Measurements from ENCODE around the gene MIX23.

MIX23 gene

GRCh38 chr3:122389892-122390291 lies 6.9 kb upstream of the MIX23 start:
- Histone ChIP-seq H3K14ac (ENCODE audit: low read length) (no peak overlapping the region), H3K18ac (ENCODE audit: low read length) (no peak overlapping the region), H4K12ac (ENCODE audit: low read depth, low read length) (no peak overlapping the region), H3K79me1 (ENCODE audit: low read length) (no peaks in the 10 kb centered on the region), H3K79me2 (ENCODE audit: control insufficient read depth, insufficient read depth, low read length, poor library complexity) (no peaks in the 10 kb centered on the region), H2BK5ac (ENCODE audit: low read depth, low read length, poor library complexity) (no peak overlapping the region), H2AK5ac (ENCODE audit: low read length) (no peak overlapping the region), H2AFZ (ENCODE audit: insufficient read depth, low read length, poor library complexity) (no peak overlapping the region), H4K8ac (ENCODE audit: low read depth, low read length) (no peak overlapping the region), H3K4me2 (ENCODE audit: low read length) (no peak overlapping the region), H3K23ac (ENCODE audit: low read length) (no peak overlapping the region), H3K36me3 (ENCODE audit: control insufficient read depth in 1 of 2, insufficient read depth in 2 of 2, low read length in 2 of 2) (no peaks in the 10 kb centered on the region), H3K4ac (ENCODE audit: low read depth, low read length) (no peak overlapping the region), H4K91ac (ENCODE audit: low read depth, low read length) (no peak overlapping the region), H2BK120ac (ENCODE audit: insufficient read depth, low read length, poor library complexity) (no peak overlapping the region), H3K27me3 (ENCODE audit: insufficient read depth, low read length) (no peaks in the 10 kb centered on the region), H3K27ac (ENCODE audit: low read depth, low read length) (no peak overlapping the region), H2BK12ac (ENCODE audit: low read length) (no peak overlapping the region), H3K4me1 (ENCODE audit: control insufficient read depth in 1 of 2, insufficient read depth in 2 of 2, low read length in 2 of 2) (peaks cover 0 to 4% of the 10 kb centered on the region in 2 experiments), H3K4me3 (ENCODE audit: low read depth, low read length) (no peak overlapping the region), H3K9me3 (ENCODE audit: insufficient read depth, low read depth, low read length) (no peaks in the 10 kb centered on the region), H3K9ac (ENCODE audit: low read length) (no peak overlapping the region)
- no CpG with 5 or more reads among the region's 4 CpGs for WGBS (ENCODE audit: extremely low coverage, insufficient coverage, insufficient read length)
- no peak for DNase-seq

- Histone ChIP-seq H3K4me2 (ENCODE audit: low read length) (no peak overlapping the region), H3K4me3 (ENCODE audit: low read depth, low read length) (no peak overlapping the region), H3K4ac (ENCODE audit: low read depth, low read length) (no peak overlapping the region), H2AFZ (ENCODE audit: insufficient read depth, low read length, poor library complexity) (no peak overlapping the region), H2BK5ac (ENCODE audit: low read depth, low read length, poor library complexity) (no peak overlapping the region), H3K4me1 (ENCODE audit: control insufficient read depth in 1 of 2, insufficient read depth in 2 of 2, low read length in 2 of 2) (peaks cover 2 to 4% of the 10 kb centered on the region in 2 experiments), H3K27me3 (ENCODE audit: insufficient read depth, low read length) (no peaks in the 10 kb centered on the region), H3K18ac (ENCODE audit: low read length) (no peak overlapping the region), H3K36me3 (ENCODE audit: control insufficient read depth in 1 of 2, insufficient read depth in 2 of 2, low read length in 2 of 2) (no peaks in the 10 kb centered on the region), H3K27ac (ENCODE audit: low read depth, low read length) (no peak overlapping the region), H3K14ac (ENCODE audit: low read length) (no peak overlapping the region), H3K79me2 (ENCODE audit: control insufficient read depth, insufficient read depth, low read length, poor library complexity) (no peaks in the 10 kb centered on the region), H4K91ac (ENCODE audit: low read depth, low read length) (no peak overlapping the region), H3K23ac (ENCODE audit: low read length) (no peak overlapping the region), H4K8ac (ENCODE audit: low read depth, low read length) (no peak overlapping the region), H2AK5ac (ENCODE audit: low read length) (no peak overlapping the region), H4K12ac (ENCODE audit: low read depth, low read length) (no peak overlapping the region), H2BK12ac (ENCODE audit: low read length) (no peak overlapping the region), H3K9me3 (ENCODE audit: insufficient read depth, low read depth, low read length) (no peaks in the 10 kb centered on the region), H3K79me1 (ENCODE audit: low read length) (no peaks in the 10 kb centered on the region), H3K9ac (ENCODE audit: low read length) (no peak overlapping the region), H2BK120ac (ENCODE audit: insufficient read depth, low read length, poor library complexity) (no peak overlapping the region)
- no peak for DNase-seq
Observed at GRCh38 chr3:122389197-122389596, 6.2 kb upstream of the MIX23 start.

- Histone ChIP-seq H4K12ac (ENCODE audit: low read depth, low read length) (no peak overlapping the region), H3K18ac (ENCODE audit: low read length) (no peak overlapping the region), H2BK5ac (ENCODE audit: low read depth, low read length, poor library complexity) (no peak overlapping the region), H3K27me3 (ENCODE audit: insufficient read depth, low read length) (no peaks in the 10 kb centered on the region), H3K23ac (ENCODE audit: low read length) (no peak overlapping the region), H3K79me1 (ENCODE audit: low read length) (peaks cover 3% of the 10 kb centered on the region), H3K4me2 (ENCODE audit: low read length) (no peak overlapping the region), H2BK120ac (ENCODE audit: insufficient read depth, low read length, poor library complexity) (no peak overlapping the region), H4K8ac (ENCODE audit: low read depth, low read length) (no peak overlapping the region), H3K27ac (ENCODE audit: low read depth, low read length) (no peak overlapping the region), H3K14ac (ENCODE audit: low read length) (no peak overlapping the region), H3K36me3 (ENCODE audit: control insufficient read depth in 1 of 2, insufficient read depth in 2 of 2, low read length in 2 of 2) (no peaks in the 10 kb centered on the region), H3K4me1 (ENCODE audit: control insufficient read depth in 1 of 2, insufficient read depth in 2 of 2, low read length in 2 of 2) (peaks cover 0 to 2% of the 10 kb centered on the region in 2 experiments), H4K91ac (ENCODE audit: low read depth, low read length) (no peak overlapping the region), H3K9ac (ENCODE audit: low read length) (no peak overlapping the region), H3K4ac (ENCODE audit: low read depth, low read length) (no peak overlapping the region), H2AK5ac (ENCODE audit: low read length) (no peak overlapping the region), H3K79me2 (ENCODE audit: control insufficient read depth, insufficient read depth, low read length, poor library complexity) (peaks cover 2% of the 10 kb centered on the region), H2AFZ (ENCODE audit: insufficient read depth, low read length, poor library complexity) (no peak overlapping the region), H3K9me3 (ENCODE audit: insufficient read depth, low read depth, low read length) (no peaks in the 10 kb centered on the region), H2BK12ac (ENCODE audit: low read length) (no peak overlapping the region), H3K4me3 (ENCODE audit: low read depth, low read length) (no peak overlapping the region)
- WGBS (ENCODE audit: extremely low coverage, insufficient coverage, insufficient read length), result no CpG with 5 or more reads among the region's 3 CpGs
- DNase-seq, result no peak
Observed at GRCh38 chr3:122387709-122388108, 4.7 kb upstream of the MIX23 start.

GRCh38 chr3:122383771-122384697 lies 1.0 kb upstream of the MIX23 start, which contains the start of gene FAM162A:
TSS of gene FAM162A (plus strand) at chr3:122384182. CDS start at chr3:122384266, 84 bp downstream.
- Histone ChIP-seq H3K14ac (ENCODE audit: low read length) (peak within 1 kb of the TSS; percentile 22), H4K91ac (ENCODE audit: low read depth, low read length) (peak within 1 kb of the TSS; percentile 59), H3K79me2 (ENCODE audit: control insufficient read depth, insufficient read depth, low read length, poor library complexity) (peaks cover 3% of the 10 kb centered on the region), H3K18ac (ENCODE audit: low read length) (no peak within 1 kb of the TSS), H3K4me2 (ENCODE audit: low read length) (peak within 1 kb of the TSS; percentile 84), H3K9me3 (ENCODE audit: insufficient read depth, low read depth, low read length) (no peaks in the 10 kb centered on the region), H3K9ac (ENCODE audit: low read length) (peak within 1 kb of the TSS; percentile 73), H3K27ac (ENCODE audit: low read depth, low read length) (peak within 1 kb of the TSS; percentile 48), H3K4me1 (ENCODE audit: control insufficient read depth in 1 of 2, insufficient read depth in 2 of 2, low read length in 2 of 2) (peaks cover 0 to 2% of the 10 kb centered on the region in 2 experiments), H3K4ac (ENCODE audit: low read depth, low read length) (no peak within 1 kb of the TSS), H2AK5ac (ENCODE audit: low read length) (no peak within 1 kb of the TSS), H2BK5ac (ENCODE audit: low read depth, low read length, poor library complexity) (no peak within 1 kb of the TSS), H3K79me1 (ENCODE audit: low read length) (peaks cover 3% of the 10 kb centered on the region), H2AFZ (ENCODE audit: insufficient read depth, low read length, poor library complexity) (peak within 1 kb of the TSS; percentile 93), H4K12ac (ENCODE audit: low read depth, low read length) (peak within 1 kb of the TSS; percentile 81), H4K8ac (ENCODE audit: low read depth, low read length) (peak within 1 kb of the TSS; percentile 96), H2BK120ac (ENCODE audit: insufficient read depth, low read length, poor library complexity) (peak within 1 kb of the TSS; percentile 32), H3K36me3 (ENCODE audit: control insufficient read depth in 1 of 2, insufficient read depth in 2 of 2, low read length in 2 of 2) (no peaks in the 10 kb centered on the region), H2BK12ac (ENCODE audit: low read length) (no peak within 1 kb of the TSS), H3K27me3 (ENCODE audit: insufficient read depth, low read length) (no peaks in the 10 kb centered on the region), H3K23ac (ENCODE audit: low read length) (no peak within 1 kb of the TSS), H3K4me3 (ENCODE audit: low read depth, low read length) (peak within 1 kb of the TSS; percentile 92)
- DNase-seq, result peak; percentile 97 to 98
- WGBS (ENCODE audit: extremely low coverage, insufficient coverage, insufficient read length), result no CpG with 5 or more reads among the region's 52 CpGs
